Activated T-cell treated with anti-CD3 and anti-CD28 coated beads for 4 hours (primary cell): ENCODE measurements around the gene STK10.

Source experiments
- DNase-seq: peaks from one replicate; pipeline ENCODE4 v3.0.0-alpha.2; 2020

The STK10 gene

DNA sequence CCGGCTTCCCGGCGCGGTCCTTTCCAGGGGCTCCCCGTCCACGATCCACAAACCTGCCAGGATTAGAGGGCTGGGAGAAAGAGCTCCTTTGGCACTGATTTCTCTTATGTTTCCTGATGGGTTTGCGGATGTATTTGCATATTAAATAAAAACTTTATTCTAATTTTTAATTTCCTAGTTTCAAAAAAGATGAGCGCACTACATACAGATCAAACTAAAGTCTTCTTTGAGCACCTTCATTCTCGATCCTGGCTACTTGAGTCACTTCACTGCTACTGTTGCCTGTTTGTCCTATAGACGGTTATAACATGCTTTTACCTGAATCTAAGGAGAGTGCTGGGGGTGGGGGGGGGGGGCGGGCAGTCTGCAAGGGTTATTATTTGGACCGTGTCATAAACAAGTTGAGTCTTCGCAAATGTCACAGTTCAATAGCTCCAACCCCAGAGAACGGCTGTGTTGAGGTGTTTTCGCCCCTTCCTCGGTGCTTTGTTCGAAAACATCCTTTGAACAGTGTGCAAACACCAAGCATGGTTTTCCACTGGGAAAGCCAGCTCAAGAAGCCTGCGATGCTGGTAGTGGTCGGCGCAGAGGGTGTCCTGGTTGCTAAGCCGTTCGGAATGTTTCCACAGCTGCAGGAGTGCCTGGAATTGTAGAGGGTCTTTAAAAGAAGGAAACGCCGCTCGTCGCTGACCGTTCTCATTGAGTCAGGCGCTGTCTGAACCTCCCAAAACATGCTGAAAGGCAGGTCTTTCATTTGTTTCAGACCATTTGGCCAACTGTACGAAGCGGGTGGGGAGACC, 1.1 kb upstream of the STK10 start:
- DNase-seq, result no peak

DNA sequence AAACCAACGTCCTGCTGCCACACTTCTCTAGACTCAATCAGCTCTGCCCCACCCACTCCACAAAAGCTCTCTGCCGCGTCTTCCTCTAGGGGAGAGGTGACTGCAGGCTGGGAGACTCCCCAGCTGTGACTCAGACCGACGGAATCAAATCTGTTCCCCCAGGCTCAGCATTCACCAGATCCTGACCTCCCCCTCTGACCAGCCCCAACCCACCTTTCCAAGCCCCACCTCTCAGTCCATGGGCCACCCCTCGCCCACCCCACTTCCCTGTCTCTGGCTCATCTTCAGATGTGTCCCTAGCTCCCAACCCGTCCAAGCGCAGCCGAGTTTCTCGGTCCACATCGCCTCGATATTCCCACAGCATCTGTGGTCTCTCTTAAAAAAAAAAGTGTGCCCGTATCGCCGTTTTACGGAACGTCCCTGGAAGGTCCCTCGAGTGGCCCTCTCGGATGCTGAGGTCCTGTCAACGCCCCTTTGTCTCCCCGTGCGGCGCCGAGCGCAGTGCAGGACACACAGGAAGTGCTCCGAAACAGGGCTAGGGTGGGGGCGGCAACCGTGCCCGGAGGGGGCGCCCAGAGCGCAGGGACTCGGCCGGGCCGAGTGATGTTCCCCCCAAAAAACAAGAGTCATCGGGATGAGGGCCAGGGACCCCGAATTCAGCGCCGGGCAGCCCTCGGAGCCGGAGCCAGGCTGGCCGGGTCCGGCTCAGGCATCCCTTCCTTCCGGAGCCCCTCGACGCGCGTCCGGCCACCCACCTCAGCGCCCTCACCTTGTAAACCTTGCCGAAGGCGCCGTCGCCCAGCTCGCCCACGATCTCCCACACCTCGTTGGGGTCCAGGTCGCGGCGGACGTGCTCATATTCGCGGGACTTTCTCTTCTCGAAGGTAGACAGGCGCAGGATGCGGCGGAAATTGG, 649 bp downstream of the STK10 start:
- peak; percentile 57 for DNase-seq

DNA sequence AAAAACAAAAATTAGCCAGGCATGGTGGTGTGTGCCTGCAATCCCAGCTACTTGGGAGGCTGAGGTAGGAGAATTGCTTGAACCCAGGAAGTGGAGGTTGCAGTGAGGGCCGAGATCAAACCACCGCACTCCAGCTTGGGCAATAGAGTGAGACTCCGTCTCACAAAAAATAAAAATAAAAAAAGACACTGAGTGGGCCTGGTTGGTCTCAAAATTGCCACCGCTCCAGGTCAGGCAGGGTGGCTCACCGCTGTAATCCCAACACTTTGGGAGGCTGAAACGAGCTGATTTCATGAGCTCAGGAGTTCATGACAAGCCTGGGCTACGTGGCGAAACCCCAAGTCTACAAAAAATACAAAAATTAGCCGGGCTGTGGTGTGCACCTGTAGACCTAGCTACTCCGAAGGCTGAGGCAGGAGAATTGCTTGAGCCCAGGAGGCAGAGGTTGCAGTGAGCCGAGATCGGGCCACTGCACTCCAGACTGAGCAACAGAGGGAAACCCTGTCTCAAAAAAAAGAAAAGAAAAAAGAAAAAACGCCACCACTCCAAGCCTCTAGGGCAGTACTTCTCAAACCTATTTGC, 1.8 kb downstream of the STK10 start:
- no peak for DNase-seq

DNA sequence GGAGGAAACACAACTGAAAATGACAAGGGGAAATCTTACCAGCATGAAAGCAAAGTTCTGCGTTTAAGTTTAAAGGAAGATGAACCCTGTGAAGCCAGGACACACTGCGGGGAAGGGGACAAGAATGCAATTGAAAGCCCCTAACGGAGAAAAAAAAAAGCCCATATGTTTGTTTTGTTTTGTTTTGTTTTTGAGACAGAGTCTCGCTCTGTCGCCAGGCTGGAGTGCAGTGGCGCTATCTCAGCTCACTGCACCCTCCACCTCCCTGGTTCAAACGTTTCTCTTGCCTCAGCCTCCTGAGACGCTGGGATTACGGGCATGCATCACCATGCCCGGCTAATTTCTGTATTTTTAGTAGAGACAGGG, 2.9 kb downstream of the STK10 start:
- no peak for DNase-seq

- no peak for DNase-seq
These were observed 4.1 kb downstream of the STK10 start for GRCh38 chr5:172183881-172184280.

DNA sequence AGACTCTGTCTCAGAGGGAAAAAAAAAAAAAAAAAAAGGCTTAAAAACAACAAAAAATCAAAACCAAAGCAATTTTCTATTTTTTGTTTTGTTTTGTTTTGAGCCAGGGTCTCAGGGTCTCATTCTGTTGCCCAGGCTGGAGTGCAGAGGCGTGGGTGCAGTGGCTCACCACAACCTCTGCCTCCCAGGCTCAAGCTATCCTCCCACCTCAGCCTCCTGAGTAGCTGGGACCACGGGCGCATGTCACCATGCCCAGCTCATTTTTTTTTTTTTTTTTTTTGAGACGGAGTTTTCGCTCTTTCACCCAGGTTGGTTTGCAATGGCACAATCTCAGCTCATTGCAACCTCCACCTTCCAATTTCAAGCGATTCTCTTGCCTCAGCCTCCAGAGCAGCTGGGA, 5.7 kb downstream of the STK10 start:
- DNase-seq, result no peak

GRCh38 chr5:172180936-172181335, 7.1 kb downstream of the STK10 start:
- DNase-seq, result no peak

GRCh38 chr5:172178991-172179989, 8.7 kb downstream of the STK10 start:
- DNase-seq, result no peak

DNA sequence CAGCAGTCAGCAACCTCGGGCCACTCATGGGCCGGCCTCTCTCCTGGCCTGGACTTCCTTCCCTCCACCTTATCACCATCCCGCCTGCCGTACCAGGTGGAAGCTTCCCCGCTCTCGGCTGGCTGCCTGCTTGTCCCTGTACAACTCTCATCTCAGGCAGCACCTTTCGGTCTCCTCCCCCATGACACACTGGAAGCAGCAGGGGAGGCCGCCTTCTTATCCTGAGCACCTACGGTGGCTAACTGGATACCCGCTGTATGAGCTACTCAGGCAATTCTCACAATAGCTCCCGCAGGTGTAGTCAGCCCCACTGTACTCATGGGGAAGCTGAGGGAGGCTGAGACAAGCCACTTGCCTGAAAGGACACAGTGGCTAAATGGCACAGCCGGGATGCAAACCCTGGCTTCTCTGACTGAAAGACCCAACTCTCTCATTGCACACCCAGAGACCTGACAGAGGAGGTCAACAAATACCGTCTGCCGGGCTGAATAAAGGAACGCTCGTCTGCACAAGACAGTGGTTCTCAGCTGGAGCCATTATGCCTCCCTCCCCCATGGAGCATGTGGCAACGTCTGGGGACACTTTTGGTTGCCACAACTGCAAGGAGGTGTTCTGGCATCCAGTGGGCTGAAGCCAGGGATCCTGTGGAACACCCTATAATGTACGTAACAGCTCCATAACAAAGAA, 9.6 kb downstream of the STK10 start:
- no peak for DNase-seq

DNA sequence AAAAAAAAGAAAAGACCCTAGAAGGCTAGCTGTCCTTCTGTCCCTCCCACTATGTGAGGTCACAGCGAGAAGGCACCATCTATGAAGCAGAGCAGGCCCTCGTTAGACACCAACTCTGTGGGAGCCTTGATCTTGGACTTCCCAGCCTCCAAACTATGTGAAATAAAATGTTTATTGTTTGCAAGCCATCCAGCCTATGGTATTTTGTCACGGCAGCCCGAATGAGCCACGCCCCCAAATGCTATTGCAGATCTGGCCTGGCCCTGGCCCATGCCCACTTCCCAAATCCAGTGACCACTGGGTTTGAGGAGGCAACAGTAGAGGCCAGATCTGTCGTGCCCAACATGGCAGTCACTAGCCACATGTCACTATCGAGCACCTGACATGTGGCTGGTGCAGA, 10.8 kb downstream of the STK10 start:
- DNase-seq, result no peak

- DNase-seq, result peak; percentile 75
These were observed 12.7 kb downstream of the STK10 start for GRCh38 chr5:172175263-172175719.

- DNase-seq, result peak; percentile 48
These were observed 14.4 kb downstream of the STK10 start for GRCh38 chr5:172173564-172174153.

DNA sequence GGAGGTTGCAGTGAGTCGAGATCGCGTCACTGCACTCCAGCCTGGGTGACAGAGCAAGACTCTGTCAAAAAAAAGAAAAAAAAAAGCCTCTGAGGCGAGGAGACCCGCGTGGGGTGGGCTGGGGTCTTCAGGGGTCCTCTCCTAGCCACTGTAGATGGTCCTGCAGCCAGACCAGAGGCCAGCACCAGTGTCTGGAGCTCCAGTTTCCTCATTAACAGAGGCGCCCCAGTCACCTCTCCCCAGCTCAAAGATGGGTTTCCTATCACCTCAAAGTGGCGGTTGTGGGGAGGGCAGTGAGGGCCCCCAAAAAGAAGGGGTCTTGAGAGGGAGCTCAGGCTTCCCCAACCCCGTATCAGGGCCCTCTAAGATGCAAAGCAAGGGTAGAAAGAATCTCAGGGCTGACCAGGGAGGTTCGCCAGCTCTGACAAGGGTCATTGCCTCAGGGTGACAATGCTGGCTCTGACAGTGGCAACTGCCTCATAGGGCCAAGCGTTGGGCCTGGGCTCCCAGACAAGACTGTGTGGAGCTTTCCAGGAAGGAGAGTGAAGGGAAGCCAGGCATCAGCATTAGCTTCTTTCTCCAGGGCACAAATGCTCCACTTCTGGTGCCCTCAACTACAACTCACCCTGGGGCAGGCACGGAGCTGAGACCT, 15.0 kb downstream of the STK10 start:
- DNase-seq, result no peak

DNA sequence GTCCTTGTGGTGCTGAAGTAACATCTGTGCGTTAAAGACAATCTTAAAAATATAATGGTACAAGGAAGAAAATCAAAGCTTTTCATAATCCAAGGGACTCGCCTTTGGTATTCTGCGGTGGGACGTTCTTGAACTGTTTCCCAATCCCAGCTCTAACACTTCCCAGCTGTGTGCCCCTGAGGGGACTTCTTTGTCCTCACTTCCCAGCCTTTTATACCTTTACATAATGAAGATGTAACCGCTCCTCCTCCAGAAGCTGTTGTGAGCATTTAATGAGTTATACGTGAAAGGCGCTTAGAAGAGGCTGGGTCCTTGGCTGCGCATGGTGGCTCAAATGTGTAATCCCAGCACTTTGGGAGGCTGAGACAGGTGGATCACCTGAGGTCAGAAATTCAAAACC, 16.9 kb downstream of the STK10 start:
- no peak for DNase-seq

- no peak for DNase-seq
These were observed 17.7 kb downstream of the STK10 start for GRCh38 chr5:172170251-172170701.

- DNase-seq, result no peak
These were observed 18.8 kb downstream of the STK10 start for GRCh38 chr5:172169216-172169615.

- no peak for DNase-seq
These were observed 19.7 kb downstream of the STK10 start for GRCh38 chr5:172168311-172168710.

- DNase-seq, result no peak
These were observed 20.1 kb downstream of the STK10 start for GRCh38 chr5:172167895-172168294.

DNA sequence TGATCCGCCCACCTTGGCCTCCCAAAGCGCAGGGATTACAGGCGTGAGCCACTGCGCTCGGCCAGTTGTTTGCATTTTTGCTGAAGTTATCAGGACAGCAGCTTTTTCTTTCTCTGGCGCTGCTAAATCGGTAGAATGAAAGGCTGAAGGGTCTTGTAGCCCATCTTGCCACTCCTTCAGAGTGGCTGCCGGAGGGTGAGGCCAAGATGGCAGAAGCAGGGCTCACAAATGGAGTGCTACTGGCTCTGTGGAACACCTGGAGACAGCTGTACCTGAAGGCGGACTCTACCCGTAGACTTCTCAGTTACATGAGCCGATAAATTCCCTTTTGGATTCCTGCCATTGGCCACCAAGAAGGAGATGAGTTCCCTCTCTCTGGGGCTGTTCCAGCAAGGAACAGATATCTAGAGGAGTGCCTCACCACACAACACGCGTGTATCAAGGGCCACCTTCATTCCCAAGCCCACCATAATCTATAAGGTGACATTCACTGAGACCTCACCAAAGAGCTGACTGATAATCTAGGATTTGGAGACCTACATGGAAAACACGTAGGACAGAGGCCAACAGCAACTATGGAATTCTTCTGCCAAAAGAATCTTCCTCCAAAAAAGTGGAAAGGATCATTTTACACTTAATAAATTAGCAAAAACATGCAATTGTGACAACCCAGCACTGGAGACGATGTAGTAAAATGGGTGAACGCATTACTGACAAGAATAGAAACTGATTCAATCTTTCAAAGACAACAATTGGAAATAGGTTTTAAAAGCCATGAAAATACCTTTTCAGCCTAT, 21.8 kb downstream of the STK10 start:
- no peak for DNase-seq

GRCh38 chr5:172165465-172165864, 22.6 kb downstream of the STK10 start:
- no peak for DNase-seq
